PC-3 (cell line): Measurements from ENCODE around the gene HLTF. TPM values are rescaled to one million over a fixed set of nuclear protein-coding genes. Genes with fewer than 3 reads are reported as not detected.

Experiments
- ATAC-seq: fragments of 200-7000 bp; cut with Tn5 transposase; 2 replicates; pipeline ENCODE4 v1.9.1; 2020; ENCODE audit warnings: mild to moderate bottlenecking, moderate library complexity
- BruUV-seq: library from RNA; stranded (reverse); fragments of 400-500 nt; replicated peaks from 2 replicates; lab custom pipeline; 2021; lab: Mats Ljungman, UMichigan
- CTCF ChIA-PET: fragments of 300-600 bp; sonication (Branson Sonifier 250); formaldehyde crosslinking; loops from one replicate; lab custom pipeline; 2022; ENCODE audit warnings: antibody characterized with exemption; lab: Charles Lee
- POLR2A ChIA-PET: fragments of 300-600 bp; sonication (Branson Sonifier 250); formaldehyde crosslinking; loops from one replicate; lab custom pipeline; 2022; ENCODE audit warnings: antibody characterized with exemption; ENCODE audit not compliant: unreplicated experiment; lab: Charles Lee
- DNase-seq: peaks from one replicate; pipeline ENCODE4 v3.0.0-alpha.2; 2015
- H2AFZ ChIP-seq: fragments of 300-600 bp; sonication (generic); 2 replicates; pipeline ENCODE4 v1.6.0; 2016; ENCODE audit warnings: antibody characterized with exemption, low read length
- H3F3A ChIP-seq: fragments of 300-600 bp; sonication (generic); one replicate; pipeline ENCODE4 v1.6.0; 2017; ENCODE audit warnings: antibody characterized with exemption, low read length, control low read depth, mild to moderate bottlenecking; ENCODE audit not compliant: unreplicated experiment
- H3K27ac ChIP-seq: fragments of 300-600 bp; sonication (generic); 2 replicates; pipeline ENCODE4 v1.5.1; 2016; ENCODE audit warnings: mild to moderate bottlenecking, low read length
- H3K27me3 ChIP-seq: fragments of 300-600 bp; sonication (generic); 2 replicates; pipeline ENCODE4 v1.6.1; 2016; ENCODE audit warnings: low read length, mixed read lengths
- H3K36me3 ChIP-seq: fragments of 300-600 bp; sonication (generic); 2 replicates; pipeline ENCODE4 v1.6.1; 2016; ENCODE audit warnings: low read depth, mixed run types, low read length, mixed read lengths
- H3K4me1 ChIP-seq: fragments of 300-600 bp; sonication (generic); 2 replicates; pipeline ENCODE4 v1.5.1; 2016; ENCODE audit warnings: low read length; ENCODE audit not compliant: insufficient read depth
- H3K4me2 ChIP-seq: fragments of 300-600 bp; sonication (generic); 2 replicates; pipeline ENCODE4 v1.6.0; 2016; ENCODE audit warnings: low read length
- H3K4me3 ChIP-seq: fragments of 300-600 bp; sonication (generic); 2 replicates; pipeline ENCODE4 v1.5.1; 2016; ENCODE audit warnings: mild to moderate bottlenecking, low read length, mixed read lengths
- H3K79me2 ChIP-seq: fragments of 300-600 bp; sonication (generic); 2 replicates; pipeline ENCODE4 v1.6.1; 2017; ENCODE audit warnings: low read length, mixed read lengths
- H3K9ac ChIP-seq: fragments of 300-600 bp; sonication (generic); 2 replicates; pipeline ENCODE4 v1.6.0; 2016; ENCODE audit warnings: mild to moderate bottlenecking, low read length
- H3K9me2 ChIP-seq: fragments of 300-600 bp; sonication (generic); replicated peaks from 2 replicates; pipeline ENCODE4 v1.6.1; 2016; ENCODE audit warnings: mixed run types, low read length, mixed read lengths
- H3K9me3 ChIP-seq: fragments of 300-600 bp; sonication (generic); 2 replicates; pipeline ENCODE4 v1.6.1; 2016; ENCODE audit warnings: low read length, mixed read lengths
- H4K20me1 ChIP-seq: fragments of 300-600 bp; sonication (generic); 2 replicates; pipeline ENCODE4 v1.6.1; 2016; ENCODE audit warnings: low read length, mixed read lengths
- EZH2 ChIP-seq: fragments of 300-600 bp; sonication (generic); IDR thresholded peaks from one replicate; pipeline ENCODE4 v1.6.1; 2017; ENCODE audit warnings: antibody characterized with exemption, mild to moderate bottlenecking, low read length; ENCODE audit not compliant: unreplicated experiment
- EZH2phosphoT487 ChIP-seq: fragments of 300-600 bp; sonication (generic); IDR thresholded peaks from 2 replicates; pipeline ENCODE4 v1.6.1; 2018; ENCODE audit warnings: mild to moderate bottlenecking, antibody characterized with exemption, low read length, borderline replicate concordance
- intact Hi-C: fragments of 100-400 bp; cut with micrococcal nuclease; formaldehyde crosslinking; loops from 2 replicates; pipeline ENCODE4 v1.9.0; 2023
- total RNA-seq: library from RNA; depleted of rRNA; stranded (reverse); fragments of >200 nt; gene quantifications from 2 replicates; pipeline ENCODE4 v1.2.3, GENCODE V29; 2014
- TF ChIP-seq, protein P1 (sequence below): fragments of 300-600 bp; sonication (generic); conservative IDR thresholded peaks from 2 replicates; pipeline ENCODE4 v1.5.1; 2017; ENCODE audit warnings: antibody characterized with exemption, low read depth, mild to moderate bottlenecking, low read length

Gene HLTF
- total RNA-seq, 1 experiment from 2014 or later, result 43.3 TPM

GRCh38 chr3:149020839-149021252 is 65.5 kb downstream of the HLTF start:
- no peaks in the 10 kb centered on the region for H3F3A ChIP-seq
- no peak overlapping the region for H3K27ac ChIP-seq
- no peaks in the 10 kb centered on the region for H3K79me2 ChIP-seq
- POLR2A ChIA-PET, result no interaction called here
- no peak overlapping the region for H2AFZ ChIP-seq
- TF ChIP-seq, protein P1, sequence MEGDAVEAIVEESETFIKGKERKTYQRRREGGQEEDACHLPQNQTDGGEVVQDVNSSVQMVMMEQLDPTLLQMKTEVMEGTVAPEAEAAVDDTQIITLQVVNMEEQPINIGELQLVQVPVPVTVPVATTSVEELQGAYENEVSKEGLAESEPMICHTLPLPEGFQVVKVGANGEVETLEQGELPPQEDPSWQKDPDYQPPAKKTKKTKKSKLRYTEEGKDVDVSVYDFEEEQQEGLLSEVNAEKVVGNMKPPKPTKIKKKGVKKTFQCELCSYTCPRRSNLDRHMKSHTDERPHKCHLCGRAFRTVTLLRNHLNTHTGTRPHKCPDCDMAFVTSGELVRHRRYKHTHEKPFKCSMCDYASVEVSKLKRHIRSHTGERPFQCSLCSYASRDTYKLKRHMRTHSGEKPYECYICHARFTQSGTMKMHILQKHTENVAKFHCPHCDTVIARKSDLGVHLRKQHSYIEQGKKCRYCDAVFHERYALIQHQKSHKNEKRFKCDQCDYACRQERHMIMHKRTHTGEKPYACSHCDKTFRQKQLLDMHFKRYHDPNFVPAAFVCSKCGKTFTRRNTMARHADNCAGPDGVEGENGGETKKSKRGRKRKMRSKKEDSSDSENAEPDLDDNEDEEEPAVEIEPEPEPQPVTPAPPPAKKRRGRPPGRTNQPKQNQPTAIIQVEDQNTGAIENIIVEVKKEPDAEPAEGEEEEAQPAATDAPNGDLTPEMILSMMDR, result no peak
- TF ChIP-seq EZH2, result no peak
- TF ChIP-seq EZH2phosphoT487, result no peak
- H3K4me3 ChIP-seq, result no peak overlapping the region
- H4K20me1 ChIP-seq, result no peaks in the 10 kb centered on the region
- intact Hi-C loops, result no loop called here
- no peak overlapping the region for H3K4me2 ChIP-seq
- no peaks in the 10 kb centered on the region for H3K9me3 ChIP-seq
- no peak for ATAC-seq
- peaks cover 13% of the 10 kb centered on the region for H3K36me3 ChIP-seq
- peaks cover 4% of the 10 kb centered on the region; the same call in 1 of the 2 replicates for H3K4me1 ChIP-seq
- H3K27me3 ChIP-seq, result no peaks in the 10 kb centered on the region
- CTCF ChIA-PET, result no interaction called here
- no peak for DNase-seq
- H3K9me2 ChIP-seq, result no peaks in the 10 kb centered on the region
- BruUV-seq, result no TSS peak
- no peak overlapping the region for H3K9ac ChIP-seq

DNA sequence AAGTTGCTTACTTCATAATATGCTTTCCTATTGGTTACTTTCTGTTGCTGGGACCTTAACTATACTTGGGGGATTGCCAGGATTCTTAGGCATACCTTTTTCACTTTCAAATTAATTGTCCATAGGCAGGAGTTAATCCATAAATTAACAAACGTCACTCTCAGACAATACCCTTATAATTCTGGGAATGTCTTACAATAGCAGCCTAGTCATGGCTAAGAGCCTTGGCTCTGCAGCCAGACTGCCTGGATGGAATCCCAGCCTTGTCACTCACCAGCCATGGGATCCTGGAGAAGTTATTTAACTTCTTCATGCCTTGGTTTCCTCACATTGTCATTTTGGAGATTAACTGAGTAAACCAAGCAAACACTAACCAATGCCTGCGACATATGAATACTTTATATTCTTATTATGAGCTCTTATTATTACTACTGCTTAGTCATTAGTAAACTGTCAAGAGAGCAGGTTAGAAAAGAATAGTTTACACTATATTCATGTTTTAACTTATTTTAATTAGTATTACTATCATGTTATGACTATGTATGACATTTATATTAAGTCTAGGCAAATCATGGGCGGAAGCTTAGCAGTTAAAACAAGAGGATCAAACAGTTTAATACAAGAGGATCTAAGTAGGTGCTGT is 66.0 kb downstream of the HLTF start:
- Histone ChIP-seq H3K4me3 (no peak overlapping the region), H4K20me1 (no peaks in the 10 kb centered on the region), H3K9me2 (no peaks in the 10 kb centered on the region), H3K9ac (no peak overlapping the region), H3K27ac (no peak overlapping the region), H3K79me2 (no peaks in the 10 kb centered on the region), H3K4me2 (no peak overlapping the region), H3K4me1 (peaks cover 4% of the 10 kb centered on the region; the same call in 1 of the 2 replicates), H3K36me3 (peaks cover 9% of the 10 kb centered on the region), H3K27me3 (no peaks in the 10 kb centered on the region), H3F3A (no peaks in the 10 kb centered on the region), H3K9me3 (no peaks in the 10 kb centered on the region), H2AFZ (no peak overlapping the region)
- no peak for ATAC-seq
- TF ChIP-seq, protein P1, result no peak
- TF ChIP-seq EZH2phosphoT487 (no peak), EZH2 (no peak)
- CTCF ChIA-PET, result no interaction called here
- intact Hi-C loops, result no loop called here
- no peak for DNase-seq
- POLR2A ChIA-PET, result no interaction called here
- BruUV-seq, result no TSS peak

DNA sequence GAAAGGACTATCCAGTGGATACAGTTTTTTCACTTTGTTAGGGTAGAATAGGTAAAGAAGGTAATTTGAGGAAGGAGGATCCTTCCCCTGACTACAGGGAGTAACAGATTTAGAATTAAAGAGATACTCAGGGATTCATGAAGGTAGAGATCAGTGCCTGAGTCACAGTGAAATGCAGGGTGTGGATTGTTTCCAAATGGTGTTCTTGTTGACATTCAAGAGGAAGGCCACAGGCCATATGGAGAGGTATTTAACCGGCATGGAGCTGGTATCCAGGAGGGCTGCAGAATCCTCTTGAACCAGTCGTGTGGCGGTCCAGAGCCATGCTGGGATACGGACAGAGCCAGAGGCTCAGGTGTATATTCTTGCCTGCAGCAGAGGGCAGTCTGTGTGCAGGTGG is 66.8 kb downstream of the HLTF start:
- H2AFZ ChIP-seq, result no peak overlapping the region
- POLR2A ChIA-PET, result no interaction called here
- TF ChIP-seq, protein P1, result no peak
- no peak for TF ChIP-seq EZH2
- TF ChIP-seq EZH2phosphoT487, result no peak

More for the DNA sequence above, 66.8 kb downstream of the HLTF start:
- Histone ChIP-seq H3K4me1 (peaks cover 4% of the 10 kb centered on the region; the same call in 1 of the 2 replicates), H3K4me3 (no peak overlapping the region), H3K27ac (no peak overlapping the region), H3F3A (no peaks in the 10 kb centered on the region), H3K79me2 (no peaks in the 10 kb centered on the region), H3K36me3 (peaks cover 2% of the 10 kb centered on the region; the same call in 1 of the 2 replicates), H3K27me3 (no peaks in the 10 kb centered on the region), H3K9ac (no peak overlapping the region), H3K4me2 (no peak overlapping the region), H3K9me2 (no peaks in the 10 kb centered on the region), H4K20me1 (no peaks in the 10 kb centered on the region), H3K9me3 (no peaks in the 10 kb centered on the region)
- ATAC-seq, result peak; percentile 36; the same call in 1 of the 2 replicates
- CTCF ChIA-PET, result no interaction called here
- intact Hi-C loops, result no loop called here
- peak; percentile 22 for DNase-seq
- no TSS peak for BruUV-seq
